ENCODE measurements around the gene CHST4.

GRCh38 chr16:71585318-71585703 lies 59.1 kb downstream of the CHST4 start:
- no peak for TF ChIP-seq CTCF (conservative IDR thresholded peaks at IDR 0.05 in 1 of 2, IDR thresholded peaks at IDR 0.05 in 1 of 2; ENCODE audit: extremely low read depth in 1 of 2, insufficient read depth in 1 of 2, low read depth in 1 of 2, low read length in 2 of 2)
- no peak for TF ChIP-seq EZH2 (IDR thresholded peaks at IDR 0.05; ENCODE audit: borderline replicate concordance, low read length)

Data from mammary epithelial cell (primary cell).